ENCODE measurements around the gene EDC4.

The EDC4 gene

DNA sequence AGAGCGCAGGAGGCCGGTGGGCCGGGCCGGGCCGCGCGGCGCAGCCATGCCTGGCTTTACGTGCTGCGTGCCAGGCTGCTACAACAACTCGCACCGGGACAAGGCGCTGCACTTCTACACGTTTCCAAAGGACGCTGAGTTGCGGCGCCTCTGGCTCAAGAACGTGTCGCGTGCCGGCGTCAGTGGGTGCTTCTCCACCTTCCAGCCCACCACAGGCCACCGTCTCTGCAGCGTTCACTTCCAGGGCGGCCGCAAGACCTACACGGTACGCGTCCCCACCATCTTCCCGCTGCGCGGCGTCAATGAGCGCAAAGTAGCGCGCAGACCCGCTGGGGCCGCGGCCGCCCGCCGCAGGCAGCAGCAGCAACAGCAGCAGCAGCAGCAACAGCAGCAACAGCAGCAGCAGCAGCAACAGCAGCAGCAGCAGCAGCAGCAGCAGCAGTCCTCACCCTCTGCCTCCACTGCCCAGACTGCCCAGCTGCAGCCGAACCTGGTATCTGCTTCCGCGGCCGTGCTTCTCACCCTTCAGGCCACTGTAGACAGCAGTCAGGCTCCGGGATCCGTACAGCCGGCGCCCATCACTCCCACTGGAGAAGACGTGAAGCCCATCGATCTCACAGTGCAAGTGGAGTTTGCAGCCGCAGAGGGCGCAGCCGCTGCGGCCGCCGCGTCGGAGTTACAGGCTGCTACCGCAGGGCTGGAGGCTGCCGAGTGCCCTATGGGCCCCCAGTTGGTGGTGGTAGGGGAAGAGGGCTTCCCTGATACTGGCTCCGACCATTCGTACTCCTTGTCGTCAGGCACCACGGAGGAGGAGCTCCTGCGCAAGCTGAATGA lies 30.1 kb upstream of the EDC4 start:
- Histone ChIP-seq H3K4me3 (replicated peaks; ENCODE audit: low read depth, low read length) (peak overlapping the region; percentile 94), H3K27me3 (replicated peaks; ENCODE audit: control insufficient read depth, insufficient read depth, low read length) (no peaks in the 10 kb centered on the region), H3K36me3 (ENCODE audit: control insufficient read depth, insufficient read depth, low read length) (no peaks in the 10 kb centered on the region)
- peak; percentile 41 for TF ChIP-seq CTCF (IDR thresholded peaks at IDR 0.05; ENCODE audit: insufficient read depth, low read length, poor library complexity, severe bottlenecking)
- peak; percentile 84 for DNase-seq (ENCODE audit: extremely low read depth, insufficient read length)

DNA sequence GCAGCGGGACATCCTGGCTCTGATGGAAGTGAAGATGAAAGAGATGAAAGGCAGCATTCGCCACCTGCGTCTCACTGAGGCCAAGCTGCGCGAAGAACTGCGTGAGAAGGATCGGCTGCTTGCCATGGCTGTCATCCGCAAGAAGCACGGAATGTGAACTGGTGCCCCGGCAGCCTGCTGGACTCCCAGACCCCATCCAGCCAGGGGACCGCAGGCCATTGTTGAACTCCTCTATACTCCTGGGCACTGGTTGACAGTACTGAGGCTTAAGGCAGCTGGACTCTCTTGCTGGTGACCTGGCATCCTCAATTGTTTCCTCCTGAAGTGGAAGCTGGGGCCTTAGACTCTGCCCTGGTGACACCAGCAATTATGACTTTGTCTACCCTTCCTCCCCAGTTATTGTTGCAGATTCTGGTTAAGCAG lies 29.5 kb upstream of the EDC4 start:
- Histone ChIP-seq H3K4me3 (replicated peaks; ENCODE audit: low read depth, low read length) (peak overlapping the region; percentile 94), H3K36me3 (ENCODE audit: control insufficient read depth, insufficient read depth, low read length) (no peaks in the 10 kb centered on the region), H3K27me3 (replicated peaks; ENCODE audit: control insufficient read depth, insufficient read depth, low read length) (no peaks in the 10 kb centered on the region)
- no peak for TF ChIP-seq CTCF (IDR thresholded peaks at IDR 0.05; ENCODE audit: insufficient read depth, low read length, poor library complexity, severe bottlenecking)
- no peak for DNase-seq (ENCODE audit: extremely low read depth, insufficient read length)

DNA sequence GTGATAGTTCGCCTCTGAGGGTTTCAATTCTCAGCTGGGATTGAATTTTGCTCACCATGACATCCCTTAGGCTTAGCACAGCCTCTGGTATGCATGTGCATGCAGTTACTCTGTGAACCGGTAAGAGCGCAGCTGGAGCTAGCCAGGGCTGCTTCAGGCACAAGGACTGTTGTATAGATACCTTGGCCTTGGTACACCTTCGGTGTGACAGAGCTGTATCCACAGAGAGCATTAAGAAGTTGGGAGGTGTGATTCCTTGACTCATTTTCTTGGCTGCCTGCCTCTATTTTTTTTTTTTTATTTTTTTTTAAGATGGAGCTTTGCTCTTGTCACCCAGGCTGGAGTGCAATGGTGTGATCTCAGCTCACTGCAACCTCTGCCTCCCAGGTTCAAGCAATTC lies 28.4 kb upstream of the EDC4 start:
- no peak for DNase-seq (ENCODE audit: extremely low read depth, insufficient read length)
- TF ChIP-seq CTCF (IDR thresholded peaks at IDR 0.05; ENCODE audit: insufficient read depth, low read length, poor library complexity, severe bottlenecking), result no peak
- no peak overlapping the region for H3K4me3 ChIP-seq (replicated peaks; ENCODE audit: low read depth, low read length)
- H3K27me3 ChIP-seq (replicated peaks; ENCODE audit: control insufficient read depth, insufficient read depth, low read length), result no peaks in the 10 kb centered on the region
- H3K36me3 ChIP-seq (ENCODE audit: control insufficient read depth, insufficient read depth, low read length), result no peaks in the 10 kb centered on the region

DNA sequence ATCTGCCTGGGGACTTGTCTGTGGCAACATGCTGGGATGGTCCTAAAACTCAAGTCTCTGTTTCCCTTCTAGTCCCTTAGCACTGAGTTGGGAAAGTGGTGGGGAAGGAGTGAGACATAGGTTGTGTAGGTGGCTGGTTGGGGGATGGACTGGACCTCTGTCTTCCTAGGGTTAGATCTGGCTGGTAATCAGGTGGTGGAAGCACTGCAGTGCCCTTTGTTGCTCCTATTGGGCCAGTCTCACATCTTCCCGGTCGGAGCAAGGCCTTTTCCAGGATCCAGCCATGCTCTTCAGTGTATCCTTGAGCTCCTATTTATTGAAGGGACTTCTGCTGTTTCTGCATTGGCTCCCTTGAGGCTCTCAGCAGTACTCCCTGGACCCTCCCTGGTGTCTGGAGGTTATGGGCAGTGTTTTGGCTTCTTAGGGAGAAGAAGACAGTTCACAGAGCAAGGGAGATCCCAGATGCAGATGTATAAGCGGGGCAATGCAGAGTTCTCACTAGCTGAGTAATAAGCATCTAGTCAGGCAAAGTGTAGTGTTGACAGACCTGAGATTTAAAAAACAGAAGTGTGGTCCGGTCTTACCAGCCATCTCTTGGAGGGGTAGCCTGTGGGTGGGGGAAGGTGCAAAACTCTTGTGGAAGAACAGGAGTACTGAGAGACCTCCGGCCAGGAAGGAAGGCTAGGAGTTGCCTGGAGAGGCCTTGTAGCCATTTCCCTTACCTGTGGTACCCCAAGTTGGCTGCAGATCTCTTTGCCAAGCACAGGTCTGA lies 27.4 kb upstream of the EDC4 start:
- no peak for TF ChIP-seq CTCF (IDR thresholded peaks at IDR 0.05; ENCODE audit: insufficient read depth, low read length, poor library complexity, severe bottlenecking)
- Histone ChIP-seq H3K27me3 (replicated peaks; ENCODE audit: control insufficient read depth, insufficient read depth, low read length) (no peaks in the 10 kb centered on the region), H3K4me3 (replicated peaks; ENCODE audit: low read depth, low read length) (peak overlapping the region; percentile 96), H3K36me3 (ENCODE audit: control insufficient read depth, insufficient read depth, low read length) (no peaks in the 10 kb centered on the region)
- DNase-seq (ENCODE audit: extremely low read depth, insufficient read length), result no peak

DNA sequence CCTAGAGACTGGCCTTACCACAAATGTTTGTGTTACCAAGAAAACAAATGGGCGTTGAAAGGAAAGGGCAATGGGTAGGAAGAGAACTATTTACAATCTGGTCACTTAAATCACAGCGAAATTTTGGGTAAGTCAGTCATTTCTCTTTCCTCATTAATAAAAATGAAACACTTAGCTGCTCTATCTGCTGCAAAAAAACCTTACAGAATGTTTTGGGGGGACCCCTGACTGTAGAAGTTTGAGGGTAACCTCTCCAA lies 26.9 kb upstream of the EDC4 start:
- peak overlapping the region; percentile 96 for H3K4me3 ChIP-seq (replicated peaks; ENCODE audit: low read depth, low read length)
- H3K36me3 ChIP-seq (ENCODE audit: control insufficient read depth, insufficient read depth, low read length), result no peaks in the 10 kb centered on the region
- TF ChIP-seq CTCF (IDR thresholded peaks at IDR 0.05; ENCODE audit: insufficient read depth, low read length, poor library complexity, severe bottlenecking), result no peak
- no peaks in the 10 kb centered on the region for H3K27me3 ChIP-seq (replicated peaks; ENCODE audit: control insufficient read depth, insufficient read depth, low read length)
- no peak for DNase-seq (ENCODE audit: extremely low read depth, insufficient read length)
